Neural cell (in vitro differentiated cells): Measurements from ENCODE around the gene OGFOD3. TPM values are rescaled to one million over a fixed set of nuclear protein-coding genes. Genes with fewer than 3 reads are reported as not detected.
A peak's percentile ranks its signal among the peaks of the same experiment; 100 is the strongest.

Source experiments
- H2AFZ ChIP-seq: fragments of 200-600, 300-800 bp; sonication (generic), shearing (Covaris generic); 2 replicates; pipeline ENCODE4 v1.6.0; 2014; ENCODE audit warnings: low read depth, mild to moderate bottlenecking, antibody characterized with exemption, low read length, moderate library complexity
- H3F3A ChIP-seq: fragments of 200-600 bp; shearing (Covaris generic); 2 replicates; pipeline ENCODE4 v1.6.1; 2016; ENCODE audit warnings: mild to moderate bottlenecking, moderate library complexity, mixed read lengths, antibody characterized with exemption, low read length; ENCODE audit not compliant: insufficient read depth, poor library complexity, severe bottlenecking
- H3K27ac ChIP-seq: fragments of 200-600, 300-800 bp; sonication (generic), shearing (Covaris generic); 2 replicates; pipeline ENCODE4 v1.5.1; 2014; ENCODE audit warnings: mild to moderate bottlenecking, low read length, moderate library complexity
- H3K27me3 ChIP-seq: fragments of 300-800, 200-600 bp; sonication (generic), shearing (Covaris generic); 2 replicates; pipeline ENCODE4 v1.6.0; 2014; ENCODE audit warnings: mild to moderate bottlenecking, low read depth, low read length, moderate library complexity; ENCODE audit not compliant: insufficient read depth
- H3K36me3 ChIP-seq: fragments of 300-800, 200-600 bp; sonication (generic), shearing (Covaris generic); 2 replicates; pipeline ENCODE4 v1.5.1; 2014; ENCODE audit warnings: mild to moderate bottlenecking, antibody characterized with exemption, low read length, moderate library complexity; ENCODE audit not compliant: insufficient read depth
- H3K4me2 ChIP-seq: fragments of 300-800, 200-600 bp; sonication (generic), shearing (Covaris generic); 2 replicates; pipeline ENCODE4 v1.6.0; 2014; ENCODE audit warnings: mild to moderate bottlenecking, low read length
- H3K4me3 ChIP-seq: fragments of 300-800, 200-600 bp; sonication (generic), shearing (Covaris generic); 2 replicates; pipeline ENCODE4 v1.5.1; 2014; ENCODE audit warnings: mild to moderate bottlenecking, low read length, moderate library complexity
- H3K79me2 ChIP-seq: fragments of 200-600 bp; shearing (Covaris generic); replicated peaks from 2 replicates; pipeline ENCODE4 v1.6.0; 2014; ENCODE audit warnings: mild to moderate bottlenecking, low read length, moderate library complexity; ENCODE audit not compliant: insufficient read depth
- H3K9ac ChIP-seq: fragments of 300-800, 200-600 bp; sonication (generic), shearing (Covaris generic); 2 replicates; pipeline ENCODE4 v1.6.1; 2016; ENCODE audit warnings: mild to moderate bottlenecking, low read length, mixed read lengths
- H3K9me2 ChIP-seq: fragments of 200-600 bp; shearing (Covaris generic); 2 replicates; pipeline ENCODE4 v1.6.1; 2016; ENCODE audit warnings: mild to moderate bottlenecking, low read length, mixed read lengths; ENCODE audit not compliant: insufficient read depth
- H3K9me3 ChIP-seq: fragments of 200-600, 300-800 bp; sonication (generic), shearing (Covaris generic); 2 replicates; pipeline ENCODE4 v1.6.1; 2016; ENCODE audit warnings: mild to moderate bottlenecking, mixed run types, low read length, moderate library complexity, mixed read lengths
- H4K20me1 ChIP-seq: fragments of 200-600 bp; shearing (Covaris generic); 2 replicates; pipeline ENCODE4 v1.6.1; 2016; ENCODE audit warnings: mild to moderate bottlenecking, mixed run types; ENCODE audit not compliant: insufficient read depth
- CTCF ChIP-seq: fragments of 450-650 bp; IDR thresholded peaks from 2 replicates; pipeline ENCODE4 v1.5.1; 2014; ENCODE audit warnings: antibody characterized with exemption, mild to moderate bottlenecking, moderate library complexity; ENCODE audit not compliant: poor library complexity, severe bottlenecking
- EP300 ChIP-seq: fragments of 450-650 bp; conservative IDR thresholded peaks from 2 replicates; pipeline ENCODE4 v1.6.1; 2014; ENCODE audit warnings: antibody characterized with exemption, mild to moderate bottlenecking, moderate library complexity; ENCODE audit not compliant: poor library complexity, severe bottlenecking
- EZH2 ChIP-seq: fragments of 200-600, 300-800 bp; shearing (Covaris generic), sonication (generic); IDR thresholded peaks from 2 replicates; pipeline ENCODE4 v1.6.1; 2014; ENCODE audit warnings: antibody characterized with exemption, low read length, borderline replicate concordance, mild to moderate bottlenecking; ENCODE audit not compliant: insufficient read depth, poor library complexity, severe bottlenecking
- MXI1 ChIP-seq: fragments of 450-650 bp; conservative IDR thresholded peaks from 2 replicates; pipeline ENCODE4 v1.6.1; 2014; ENCODE audit warnings: antibody characterized with exemption, mild to moderate bottlenecking; ENCODE audit not compliant: poor library complexity, severe bottlenecking
- POLR2AphosphoS5 ChIP-seq: IDR thresholded peaks from 2 replicates; pipeline ENCODE4 v1.6.1; 2012
- RAD21 ChIP-seq: fragments of 450-650 bp; conservative IDR thresholded peaks from 2 replicates; pipeline ENCODE4 v1.6.1; 2014; ENCODE audit warnings: antibody characterized with exemption, mild to moderate bottlenecking, moderate library complexity
- REST ChIP-seq: IDR thresholded peaks from 2 replicates; pipeline ENCODE4 v1.6.1; 2012; ENCODE audit warnings: borderline replicate concordance
- SMC3 ChIP-seq: fragments of 450-650 bp; conservative IDR thresholded peaks from 2 replicates; pipeline ENCODE4 v1.6.1; 2014; ENCODE audit warnings: antibody characterized with exemption, mild to moderate bottlenecking, moderate library complexity; ENCODE audit not compliant: poor library complexity
- TAF1 ChIP-seq: IDR thresholded peaks from 2 replicates; pipeline ENCODE4 v1.6.1; 2012; ENCODE audit warnings: low read depth
- polyA plus RNA-seq: library from polyadenylated mRNA; depleted of rRNA; stranded (reverse); fragments of >200 nt; gene quantifications from 2 replicates; pipeline ENCODE4 v1.2.3, GENCODE V29; 2014

OGFOD3 gene
- polyA plus RNA-seq, 1 donor from 2014 or later = 22.6 TPM

GRCh38 chr17:82372249-82373071 lies 45.9 kb downstream of the OGFOD3 start:
- Histone ChIP-seq H3K4me2 (no peak overlapping the region), H3K36me3 (no peaks in the 10 kb centered on the region), H3K9me3 (no peaks in the 10 kb centered on the region), H4K20me1 (no peaks in the 10 kb centered on the region), H3K4me3 (peak overlapping the region; percentile 51), H3K79me2 (no peaks in the 10 kb centered on the region), H3F3A (no peaks in the 10 kb centered on the region), H2AFZ (no peak overlapping the region), H3K9ac (no peak overlapping the region), H3K27me3 (peaks cover 29% of the 10 kb centered on the region), H3K9me2 (no peaks in the 10 kb centered on the region), H3K27ac (no peak overlapping the region)
- TF ChIP-seq POLR2AphosphoS5 = no peak
- TF ChIP-seq EP300 = no peak
- TF ChIP-seq REST = no peak
- TF ChIP-seq RAD21 = no peak
- TF ChIP-seq CTCF = no peak

- TF ChIP-seq MXI1 = no peak
- TF ChIP-seq TAF1 = no peak
- TF ChIP-seq RAD21 = no peak
- TF ChIP-seq EZH2 = no peak
- TF ChIP-seq EP300 = no peak
- TF ChIP-seq POLR2AphosphoS5 = no peak
- TF ChIP-seq SMC3 = no peak
- TF ChIP-seq CTCF = no peak
- TF ChIP-seq REST = no peak
- Histone ChIP-seq H3K4me2 (no peak within 1 kb of the TSS), H3K9ac (no peak within 1 kb of the TSS), H3K9me3 (no peaks in the 10 kb centered on the region), H3K4me3 (peak within 1 kb of the TSS; percentile 51), H2AFZ (no peak within 1 kb of the TSS), H3K79me2 (no peaks in the 10 kb centered on the region), H3K36me3 (no peaks in the 10 kb centered on the region), H3K9me2 (no peaks in the 10 kb centered on the region), H3F3A (no peaks in the 10 kb centered on the region), H3K27me3 (peaks cover 29% of the 10 kb centered on the region), H4K20me1 (no peaks in the 10 kb centered on the region), H3K27ac (no peak within 1 kb of the TSS)
These were observed 46.8 kb downstream of the OGFOD3 start, which contains the start of gene UTS2R for GRCh38 chr17:82371333-82372248. TSS of gene UTS2R (plus strand) at chr17:82371765. CDS start at chr17:82374325, 2,560 bp downstream.
